Progenitor cell of endocrine pancreas (in vitro differentiated cells): ENCODE measurements around the gene B2M. TPM values are rescaled to one million over a fixed set of nuclear protein-coding genes. Genes with fewer than 3 reads are reported as not detected.
A peak's percentile ranks its signal among the peaks of the same experiment; 100 is the strongest.

Source experiments
- DNase-seq: peaks from one replicate; pipeline ENCODE4 v3.0.0; 2021; ENCODE audit warnings: low spot score; ENCODE audit not compliant: unreplicated experiment
- H3K27ac Mint-ChIP-seq: 2 replicates; pipeline ENCODE4 v1.8.0; 2021; ENCODE audit warnings: mild to moderate bottlenecking, moderate library complexity, mixed read lengths
- H3K27me3 Mint-ChIP-seq: 2 replicates; pipeline ENCODE4 v1.8.0; 2021; ENCODE audit warnings: mixed read lengths
- H3K36me3 Mint-ChIP-seq: 2 replicates; pipeline ENCODE4 v1.8.0; 2022; ENCODE audit warnings: mixed read lengths; ENCODE audit not compliant: insufficient read depth
- H3K4me1 Mint-ChIP-seq: 2 replicates; pipeline ENCODE4 v1.8.0; 2021; ENCODE audit warnings: low read depth, mixed read lengths
- H3K4me3 Mint-ChIP-seq: 2 replicates; pipeline ENCODE4 v1.8.0; 2021; ENCODE audit warnings: low read depth, mild to moderate bottlenecking, moderate library complexity, mixed read lengths
- H3K9me3 Mint-ChIP-seq: 2 replicates; pipeline ENCODE4 v1.8.0; 2021; ENCODE audit warnings: low read depth, mixed read lengths
- CTCF ChIP-seq: fragments of 200-600 bp; sonication (generic); IDR thresholded peaks from one replicate; pipeline ENCODE4 v1.5.0; 2021; ENCODE audit warnings: antibody characterized with exemption, mild to moderate bottlenecking; ENCODE audit not compliant: unreplicated experiment
- total RNA-seq: library from RNA; stranded (reverse); gene quantifications from 2 replicates; pipeline ENCODE4 v1.2.1, GENCODE V29; 2021

Gene B2M
- total RNA-seq, 1 donor from 2014 or later, result 133 TPM

GRCh38 chr15:44728576-44729407, 17.5 kb downstream of the B2M start:
- Mint-ChIP-seq H3K4me1 (peaks cover 10% of the 10 kb centered on the region), H3K27me3 (no peaks in the 10 kb centered on the region), H3K36me3 (peaks cover 5% of the 10 kb centered on the region), H3K4me3 (peak overlapping the region; percentile 89), H3K9me3 (no peaks in the 10 kb centered on the region), H3K27ac (peak overlapping the region; percentile 98)
- DNase-seq, result peak; percentile 76
- no peak for TF ChIP-seq CTCF

GRCh38 chr15:44729408-44730127, 18.3 kb downstream of the B2M start:
- H3K36me3 Mint-ChIP-seq, result peaks cover 5% of the 10 kb centered on the region
- no peaks in the 10 kb centered on the region for H3K27me3 Mint-ChIP-seq
- H3K9me3 Mint-ChIP-seq, result no peaks in the 10 kb centered on the region
- DNase-seq, result no peak
- H3K4me3 Mint-ChIP-seq, result peak overlapping the region; percentile 89
- peak overlapping the region; percentile 98 for H3K27ac Mint-ChIP-seq
- no peak for TF ChIP-seq CTCF
- H3K4me1 Mint-ChIP-seq, result peaks cover 10% of the 10 kb centered on the region

- H3K9me3 Mint-ChIP-seq, result no peaks in the 10 kb centered on the region
- peaks cover 4% of the 10 kb centered on the region for H3K27me3 Mint-ChIP-seq
- DNase-seq, result no peak
- peaks cover 6% of the 10 kb centered on the region for H3K4me1 Mint-ChIP-seq
- no peak overlapping the region for H3K4me3 Mint-ChIP-seq
- no peak for TF ChIP-seq CTCF
- peak overlapping the region; percentile 13 for H3K27ac Mint-ChIP-seq
- peaks cover 5% of the 10 kb centered on the region for H3K36me3 Mint-ChIP-seq
Measured at GRCh38 chr15:44734839-44735481, 23.6 kb downstream of the B2M start.

GRCh38 chr15:44735482-44736180, 24.3 kb downstream of the B2M start:
- no peak overlapping the region for H3K4me3 Mint-ChIP-seq
- no peak for DNase-seq
- H3K27ac Mint-ChIP-seq, result no peak overlapping the region
- H3K4me1 Mint-ChIP-seq, result peaks cover 6% of the 10 kb centered on the region
- peaks cover 4% of the 10 kb centered on the region for H3K27me3 Mint-ChIP-seq
- TF ChIP-seq CTCF, result no peak
- H3K36me3 Mint-ChIP-seq, result peaks cover 5% of the 10 kb centered on the region
- no peaks in the 10 kb centered on the region for H3K9me3 Mint-ChIP-seq
